HG02588 (cell line): ENCODE data around the gene GTF2F2.

Source experiments
- ATAC-seq: cut with Tn5 transposase; IDR thresholded peaks from one replicate; pipeline ENCODE4 v1.9.1; 2021; ENCODE audit warnings: mild to moderate bottlenecking, moderate library complexity; ENCODE audit not compliant: unreplicated experiment

The GTF2F2 gene

DNA sequence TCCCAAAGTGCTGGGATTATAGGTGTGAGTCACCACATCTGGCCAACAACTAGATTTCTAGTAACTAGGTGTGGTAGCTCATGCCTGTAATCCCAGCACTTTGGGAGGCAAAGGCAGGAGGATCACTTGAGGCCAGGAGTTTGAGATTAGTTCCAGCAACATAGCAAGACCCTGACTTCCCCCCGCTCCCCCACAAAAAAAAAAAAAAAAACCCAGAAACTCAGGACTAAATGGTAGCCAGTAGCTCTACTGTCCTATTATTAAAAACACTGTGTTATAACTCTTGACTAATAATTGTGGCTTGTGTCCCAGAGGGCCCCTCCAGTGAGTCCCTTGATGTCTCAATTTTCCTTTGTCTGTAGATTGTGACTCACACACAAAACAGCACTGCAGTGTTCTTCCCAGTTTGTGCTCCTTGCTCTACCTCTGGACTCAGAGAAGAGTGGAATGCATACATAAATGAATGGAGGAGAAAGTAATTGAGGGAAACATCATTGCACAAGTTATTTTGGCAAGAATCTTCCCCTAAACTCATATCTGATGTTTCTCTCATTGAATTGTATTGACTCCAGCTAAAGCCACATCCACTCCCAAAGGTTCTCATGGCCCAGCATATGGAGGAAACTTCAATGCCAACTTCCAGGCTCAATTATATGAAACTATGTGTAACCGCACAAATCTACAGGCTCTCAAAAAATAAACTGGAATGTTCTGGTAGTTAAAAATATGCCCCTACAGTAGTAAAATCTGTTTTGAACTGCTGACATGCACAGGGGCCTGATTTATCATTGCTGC lies 211.9 kb downstream of the GTF2F2 start:
- no peak for ATAC-seq

DNA sequence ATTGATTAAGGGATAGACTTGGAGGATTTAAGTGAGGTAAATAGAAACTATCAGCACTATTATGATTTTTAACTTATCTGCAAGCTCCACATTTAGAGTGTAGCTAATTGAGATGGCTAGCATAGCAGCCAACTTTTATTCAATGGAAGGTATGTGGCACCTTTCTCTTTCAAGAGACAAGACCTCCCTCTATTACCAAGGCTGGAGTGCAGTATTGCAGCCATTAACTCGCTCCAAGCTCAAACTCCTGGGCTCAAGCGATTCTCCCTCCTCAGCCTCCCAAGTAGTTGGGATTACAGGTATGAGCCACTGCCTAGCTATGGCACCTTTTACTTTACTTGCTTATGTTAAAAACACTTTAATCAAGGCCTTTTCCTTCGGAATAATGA lies 212.5 kb downstream of the GTF2F2 start:
- no peak for ATAC-seq

DNA sequence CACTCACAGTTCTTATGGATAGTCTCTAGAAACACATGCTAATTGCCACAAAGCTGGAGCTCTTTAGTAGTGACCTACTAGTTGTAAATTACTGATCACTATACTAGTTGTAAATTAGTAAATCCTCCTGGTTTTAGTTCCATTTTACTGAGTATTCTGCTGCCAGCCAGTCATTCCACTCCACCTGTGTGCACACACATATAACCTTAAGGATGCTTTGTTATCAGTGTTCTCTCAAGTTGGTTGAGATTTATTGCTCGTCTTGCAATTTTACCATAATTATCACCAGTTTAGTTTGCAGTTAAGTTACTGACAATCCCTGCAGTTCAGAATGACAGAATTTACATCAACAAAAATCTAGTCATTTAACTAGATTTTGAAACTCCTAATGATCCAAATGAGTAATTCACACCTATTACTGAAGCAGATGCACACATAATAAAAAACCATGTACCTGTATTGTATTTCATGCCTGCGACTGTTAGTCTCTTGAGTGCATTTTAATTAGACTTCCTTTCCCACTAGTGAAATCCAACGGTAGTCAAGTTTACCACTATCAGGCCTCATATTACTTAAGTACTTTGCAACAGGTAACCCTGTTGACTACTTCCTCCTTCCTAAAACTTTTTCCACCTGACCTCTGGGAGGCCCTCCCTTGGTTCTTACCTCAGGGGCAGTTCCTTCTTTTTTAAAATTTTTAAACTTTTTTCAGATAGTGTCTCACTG lies 213.1 kb downstream of the GTF2F2 start:
- no peak for ATAC-seq
